ENCODE results near the gene OBSCN. TPM values are rescaled to one million over a fixed set of nuclear protein-coding genes. Genes with fewer than 3 reads are reported as not detected.

The OBSCN gene
- total RNA-seq, 1 donor from 2014 or later: 17.5 TPM

- Mint-ChIP-seq H3K27me3 (ENCODE audit: low read depth, unreplicated experiment) (peaks cover 3% of the 10 kb centered on the region), H3K4me1 (ENCODE audit: low read depth, unreplicated experiment) (no peaks in the 10 kb centered on the region), H3K27ac (ENCODE audit: unreplicated experiment) (no peak overlapping the region), H3K9me3 (ENCODE audit: unreplicated experiment) (no peaks in the 10 kb centered on the region), H3K36me3 (ENCODE audit: low read depth, unreplicated experiment) (peaks cover under 1% of the 10 kb centered on the region), H3K4me3 (ENCODE audit: unreplicated experiment) (no peak overlapping the region)
- Histone ChIP-seq H2AFZ (ENCODE audit: low read depth, low read length) (no peak overlapping the region), H3K4me2 (ENCODE audit: low read length) (no peak overlapping the region), H3K27me3 (ENCODE audit: insufficient read depth, low read length) (peaks cover 7% of the 10 kb centered on the region), H3K9ac (ENCODE audit: low read length) (no peak overlapping the region), H3K9me3 (ENCODE audit: insufficient read depth, low read depth, low read length) (peaks cover 3% of the 10 kb centered on the region), H3K4me3 (ENCODE audit: insufficient read depth, low read depth, low read length) (no peak overlapping the region), H3K36me3 (ENCODE audit: insufficient read depth, low read length) (no peaks in the 10 kb centered on the region), H3K79me2 (ENCODE audit: insufficient read depth, low read length) (no peaks in the 10 kb centered on the region), H3K4me1 (ENCODE audit: insufficient read depth, low read length) (peaks cover 18% of the 10 kb centered on the region), H4K20me1 (ENCODE audit: insufficient read depth, low read length) (peaks cover 12% of the 10 kb centered on the region), H3K27ac (ENCODE audit: low read depth, low read length) (no peak overlapping the region)
- DNase-seq (ENCODE audit: low read depth): no peak
- no peak for FAIRE-seq
- TF ChIP-seq CTCF (IDR thresholded peaks at IDR 0.05; ENCODE audit: insufficient read depth, low read depth, low read length) (no peak), EZH2 (IDR thresholded peaks at IDR 0.05; ENCODE audit: insufficient read depth, low read length) (peak; percentile 39)
These were observed 48.7 kb upstream of the OBSCN start for GRCh38 chr1:228159008-228159665.

- H3K27ac Mint-ChIP-seq (ENCODE audit: unreplicated experiment): no peak overlapping the region
- H3K27ac ChIP-seq (ENCODE audit: low read depth, low read length): no peak overlapping the region
These were observed 47.6 kb upstream of the OBSCN start for GRCh38 chr1:228160201-228160761.

More at GRCh38 chr1:228160201-228160761, 47.6 kb upstream of the OBSCN start:
- peaks cover 3% of the 10 kb centered on the region for H3K27me3 Mint-ChIP-seq (ENCODE audit: low read depth, unreplicated experiment)
- Histone ChIP-seq H2AFZ (ENCODE audit: low read depth, low read length) (no peak overlapping the region), H3K9ac (ENCODE audit: low read length) (no peak overlapping the region), H3K4me3 (ENCODE audit: insufficient read depth, low read depth, low read length) (no peak overlapping the region), H4K20me1 (ENCODE audit: insufficient read depth, low read length) (peaks cover 6% of the 10 kb centered on the region), H3K9me3 (ENCODE audit: insufficient read depth, low read depth, low read length) (peaks cover 3% of the 10 kb centered on the region), H3K79me2 (ENCODE audit: insufficient read depth, low read length) (no peaks in the 10 kb centered on the region), H3K4me2 (ENCODE audit: low read length) (no peak overlapping the region), H3K4me1 (ENCODE audit: insufficient read depth, low read length) (peaks cover 20% of the 10 kb centered on the region), H3K27me3 (ENCODE audit: insufficient read depth, low read length) (peaks cover 7% of the 10 kb centered on the region), H3K36me3 (ENCODE audit: insufficient read depth, low read length) (no peaks in the 10 kb centered on the region)
- no peak for TF ChIP-seq EZH2 (IDR thresholded peaks at IDR 0.05; ENCODE audit: insufficient read depth, low read length)
- TF ChIP-seq CTCF (IDR thresholded peaks at IDR 0.05; ENCODE audit: insufficient read depth, low read depth, low read length): no peak
- H3K4me1 Mint-ChIP-seq (ENCODE audit: low read depth, unreplicated experiment): no peaks in the 10 kb centered on the region
- FAIRE-seq (no peak), DNase-seq (ENCODE audit: low read depth) (no peak)
- H3K9me3 Mint-ChIP-seq (ENCODE audit: unreplicated experiment): no peaks in the 10 kb centered on the region
- no peak overlapping the region for H3K4me3 Mint-ChIP-seq (ENCODE audit: unreplicated experiment)
- H3K36me3 Mint-ChIP-seq (ENCODE audit: low read depth, unreplicated experiment): peaks cover 2% of the 10 kb centered on the region
